Osteoblast (primary cell): ENCODE results near the gene ATF7IP. TPM values are rescaled to one million over a fixed set of nuclear protein-coding genes. Genes with fewer than 3 reads are reported as not detected.
A peak's percentile ranks its signal among the peaks of the same experiment; 100 is the strongest.

Experiments used
- DNase-seq: peaks from one replicate; pipeline ENCODE4 v3.0.0; 2011; ENCODE audit warnings: low spot score, mixed read lengths; ENCODE audit not compliant: insufficient read length; ENCODE audit errors: missing footprints
- H2AFZ ChIP-seq: 2 replicates; pipeline ENCODE4 v1.6.0; 2011; ENCODE audit warnings: mild to moderate bottlenecking, low read length
- H3K27ac ChIP-seq: 2 replicates; pipeline ENCODE4 v1.5.1; 2011; ENCODE audit warnings: mild to moderate bottlenecking, low read depth, low read length, moderate library complexity
- H3K27me3 ChIP-seq: 2 replicates; pipeline ENCODE4 v1.6.0; 2012; ENCODE audit warnings: mild to moderate bottlenecking, control low read depth, inconsistent platforms, low read length, moderate library complexity; ENCODE audit not compliant: insufficient read depth
- H3K36me3 ChIP-seq: 2 replicates; pipeline ENCODE4 v1.5.1; 2011; ENCODE audit warnings: mild to moderate bottlenecking, low read length, control low read depth, moderate library complexity; ENCODE audit not compliant: insufficient read depth
- H3K4me1 ChIP-seq: 2 replicates; pipeline ENCODE4 v1.5.1; 2011; ENCODE audit warnings: mild to moderate bottlenecking, low read length, control low read depth, moderate library complexity; ENCODE audit not compliant: insufficient read depth
- H3K4me2 ChIP-seq: 2 replicates; pipeline ENCODE4 v1.6.0; 2011; ENCODE audit warnings: mild to moderate bottlenecking, low read length; ENCODE audit not compliant: insufficient read depth
- H3K4me3 ChIP-seq: fragments of 200-600 bp; sonication (generic); 3 replicates; pipeline ENCODE4 v1.5.1; 2012; ENCODE audit warnings: mild to moderate bottlenecking, low read length, inconsistent platforms; ENCODE audit not compliant: insufficient read depth
- H3K79me2 ChIP-seq: 2 replicates; pipeline ENCODE4 v1.6.0; 2012; ENCODE audit warnings: mild to moderate bottlenecking, low read length, control low read depth, inconsistent platforms; ENCODE audit not compliant: insufficient read depth
- H3K9me3 ChIP-seq: 2 replicates; pipeline ENCODE4 v1.5.1; 2011; ENCODE audit warnings: low read depth, low read length, control low read depth
- H4K20me1 ChIP-seq: 2 replicates; pipeline ENCODE4 v1.6.0; 2012; ENCODE audit warnings: mild to moderate bottlenecking, low read length, control low read depth; ENCODE audit not compliant: insufficient read depth
- total RNA-seq: library from RNA; depleted of rRNA; stranded (reverse); fragments of >200 nt; gene quantifications from 2 replicates; pipeline ENCODE4 v1.2.3, GENCODE V29; 2012
- TF ChIP-seq, protein P1 (sequence below): IDR thresholded peaks from 2 replicates; pipeline ENCODE4 v1.5.1; 2011; ENCODE audit warnings: mild to moderate bottlenecking, low read depth, low read length, moderate library complexity; ENCODE audit errors: extremely low read depth

Gene ATF7IP
- total RNA-seq, 1 donor: 29.3 TPM

DNA sequence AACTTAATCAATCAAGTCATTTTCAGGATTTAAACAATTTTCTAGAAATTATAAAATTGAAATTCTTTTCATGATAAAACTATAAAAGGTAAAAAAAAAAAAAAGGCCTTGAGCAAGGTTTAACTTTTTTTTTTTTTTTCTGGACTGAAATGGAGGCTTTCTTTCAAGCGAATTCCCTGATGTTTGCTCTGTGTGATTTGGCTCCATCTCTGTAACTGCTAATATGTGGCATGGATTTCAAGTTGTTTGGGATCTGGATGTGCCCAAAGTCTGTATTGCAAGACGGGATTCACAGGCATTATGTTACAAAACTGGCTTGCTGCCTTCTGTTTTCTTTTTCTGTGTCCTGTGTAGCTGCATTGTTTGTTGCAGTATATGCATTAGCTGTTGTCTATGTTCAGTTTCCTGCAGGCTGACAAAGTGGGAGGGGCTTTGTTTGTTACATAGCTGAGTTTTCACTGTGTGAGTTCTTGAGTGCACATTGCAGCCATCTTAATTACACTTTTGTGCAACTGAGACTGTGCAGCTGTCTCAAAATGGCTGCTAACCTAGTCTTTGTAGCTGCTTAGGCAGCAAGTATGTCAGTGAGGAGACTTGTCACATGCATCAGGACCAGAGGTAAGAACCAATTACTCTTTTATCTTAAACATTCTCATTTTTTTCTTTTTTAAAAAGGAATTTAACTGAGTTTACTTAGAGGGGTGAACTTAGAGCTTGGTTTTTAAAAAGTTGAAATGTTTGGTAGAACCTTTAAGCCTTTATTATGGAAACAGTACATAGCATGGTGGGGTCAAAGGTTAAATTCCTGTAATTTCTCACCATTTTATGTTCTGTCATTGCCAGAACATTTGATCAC lies 19.5 kb downstream of the ATF7IP start:
- Histone ChIP-seq H3K4me2 (peak overlapping the region; percentile 83), H3K9me3 (no peaks in the 10 kb centered on the region), H2AFZ (peak overlapping the region; percentile 70), H3K27me3 (no peaks in the 10 kb centered on the region), H3K27ac (peak overlapping the region; percentile 70), H3K4me1 (peaks cover 15% of the 10 kb centered on the region), H4K20me1 (no peaks in the 10 kb centered on the region), H3K4me3 (peak overlapping the region; percentile 64), H3K79me2 (peaks cover 94% of the 10 kb centered on the region), H3K36me3 (no peaks in the 10 kb centered on the region)
- TF ChIP-seq, protein P1, sequence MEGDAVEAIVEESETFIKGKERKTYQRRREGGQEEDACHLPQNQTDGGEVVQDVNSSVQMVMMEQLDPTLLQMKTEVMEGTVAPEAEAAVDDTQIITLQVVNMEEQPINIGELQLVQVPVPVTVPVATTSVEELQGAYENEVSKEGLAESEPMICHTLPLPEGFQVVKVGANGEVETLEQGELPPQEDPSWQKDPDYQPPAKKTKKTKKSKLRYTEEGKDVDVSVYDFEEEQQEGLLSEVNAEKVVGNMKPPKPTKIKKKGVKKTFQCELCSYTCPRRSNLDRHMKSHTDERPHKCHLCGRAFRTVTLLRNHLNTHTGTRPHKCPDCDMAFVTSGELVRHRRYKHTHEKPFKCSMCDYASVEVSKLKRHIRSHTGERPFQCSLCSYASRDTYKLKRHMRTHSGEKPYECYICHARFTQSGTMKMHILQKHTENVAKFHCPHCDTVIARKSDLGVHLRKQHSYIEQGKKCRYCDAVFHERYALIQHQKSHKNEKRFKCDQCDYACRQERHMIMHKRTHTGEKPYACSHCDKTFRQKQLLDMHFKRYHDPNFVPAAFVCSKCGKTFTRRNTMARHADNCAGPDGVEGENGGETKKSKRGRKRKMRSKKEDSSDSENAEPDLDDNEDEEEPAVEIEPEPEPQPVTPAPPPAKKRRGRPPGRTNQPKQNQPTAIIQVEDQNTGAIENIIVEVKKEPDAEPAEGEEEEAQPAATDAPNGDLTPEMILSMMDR: no peak
- peak; percentile 76 for DNase-seq

DNA sequence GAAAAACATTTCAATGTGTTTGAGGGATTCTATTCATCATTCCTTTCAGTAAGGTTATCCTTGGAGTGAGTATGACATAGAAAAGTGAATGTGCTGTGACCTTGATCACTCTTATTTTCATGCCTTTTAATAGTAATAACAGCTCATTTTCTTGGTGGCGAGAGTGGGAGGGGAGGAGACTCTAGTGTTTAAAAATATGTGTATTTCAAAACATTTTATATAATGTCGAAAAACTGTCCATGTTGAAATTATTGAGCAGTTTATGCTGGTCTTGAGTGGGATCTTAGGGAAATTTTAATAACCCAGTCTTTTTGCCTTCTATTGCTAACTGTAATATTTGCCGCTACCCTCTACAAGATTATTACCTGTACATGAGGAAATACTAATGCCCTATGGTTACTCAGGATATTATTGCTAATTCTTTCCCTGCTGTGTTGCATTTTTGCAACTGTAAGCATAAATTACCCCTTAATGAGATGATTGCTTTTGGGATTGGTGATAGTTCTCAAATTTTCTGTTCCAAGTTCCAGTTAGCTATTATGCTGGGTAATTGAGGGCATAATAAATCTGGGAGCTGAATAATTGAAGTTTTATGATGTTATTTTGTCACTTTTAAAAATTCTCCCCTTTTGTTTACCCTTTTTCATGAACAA lies 21.9 kb downstream of the ATF7IP start:
- peaks cover 23% of the 10 kb centered on the region for H3K4me1 ChIP-seq
- H3K9me3 ChIP-seq: no peaks in the 10 kb centered on the region
- no peak overlapping the region for H2AFZ ChIP-seq
- no peak overlapping the region for H3K4me3 ChIP-seq
- DNase-seq: no peak
- TF ChIP-seq, protein P1: no peak
- peak overlapping the region; percentile 83 for H3K4me2 ChIP-seq
- H3K79me2 ChIP-seq: peaks cover 95% of the 10 kb centered on the region
- H3K27ac ChIP-seq: no peak overlapping the region
- H3K27me3 ChIP-seq: no peaks in the 10 kb centered on the region
- no peaks in the 10 kb centered on the region for H3K36me3 ChIP-seq
- no peaks in the 10 kb centered on the region for H4K20me1 ChIP-seq

DNA sequence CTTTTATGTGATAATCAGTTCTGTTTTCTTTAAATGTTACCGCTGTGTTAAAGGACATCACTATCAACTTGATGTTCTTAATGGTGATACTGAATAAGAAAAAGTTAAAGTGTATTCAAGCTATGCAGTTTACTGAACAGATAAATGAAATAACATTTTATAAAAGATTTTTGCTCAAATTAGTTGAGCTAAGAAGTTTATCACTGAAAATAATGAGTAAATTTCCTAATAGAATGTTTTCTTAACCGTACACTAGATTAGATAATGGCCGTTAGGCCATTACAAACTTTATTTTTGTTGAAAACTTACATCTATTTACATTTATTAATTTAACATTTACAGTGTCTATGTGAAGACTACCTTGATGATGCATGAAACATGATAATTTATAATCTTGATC lies 25.0 kb downstream of the ATF7IP start:
- peak overlapping the region; percentile 14 for H3K27ac ChIP-seq
- H3K79me2 ChIP-seq: peaks cover 90% of the 10 kb centered on the region
- H3K4me3 ChIP-seq: no peak overlapping the region
- H4K20me1 ChIP-seq: no peaks in the 10 kb centered on the region
- no peaks in the 10 kb centered on the region for H3K36me3 ChIP-seq
- no peak overlapping the region for H2AFZ ChIP-seq
- peaks cover 37% of the 10 kb centered on the region for H3K4me1 ChIP-seq
- TF ChIP-seq, protein P1: no peak
- no peak for DNase-seq
- H3K27me3 ChIP-seq: no peaks in the 10 kb centered on the region
- H3K4me2 ChIP-seq: peak overlapping the region; percentile 54
- H3K9me3 ChIP-seq: no peaks in the 10 kb centered on the region
